H1 (cell line): ENCODE data around the gene MTTP. TPM values are rescaled to one million over a fixed set of nuclear protein-coding genes. Genes with fewer than 3 reads are reported as not detected.

Experiments used
- CTCF ChIA-PET: fragments of 300-600 bp; sonication (Branson Sonifier 250); formaldehyde crosslinking; loops from one replicate; lab custom pipeline; 2021; ENCODE audit not compliant: partially characterized antibody; lab: Charles Lee
- POLR2A ChIA-PET: fragments of 300-600 bp; sonication (Branson Sonifier 250); formaldehyde crosslinking; loops from one replicate; lab custom pipeline; 2021; ENCODE audit warnings: inconsistent platforms; ENCODE audit not compliant: partially characterized antibody; lab: Charles Lee
- DNase-seq, 2 experiments: peaks; one replicate each; pipeline versions ENCODE4 v3.0.0 to v3.0.0-alpha.2; 2010 to 2022; ENCODE audit warnings: low spot score in 2 of 2, low read depth in 1 of 2, mixed read lengths in 1 of 2
- FAIRE-seq: peaks from 2 replicates; lab custom pipeline; 2011; peaks lifted over from hg19 to GRCh38; lab: Jason Lieb, UNC
- H2AFZ ChIP-seq: 2 replicates; pipeline ENCODE4 v1.8.1; 2012; ENCODE audit warnings: low read length, inconsistent platforms
- H2AK5ac ChIP-seq: 2 replicates; pipeline ENCODE4 v1.6.1; 2013; ENCODE audit warnings: low read depth, low read length
- H2BK120ac ChIP-seq: replicated peaks from 2 replicates; pipeline ENCODE3; 2013; ENCODE audit warnings: low read depth, low read length, inconsistent platforms
- H2BK12ac ChIP-seq: 2 replicates; pipeline ENCODE4 v1.6.1; 2013; ENCODE audit warnings: low read depth, low read length
- H2BK15ac ChIP-seq: 2 replicates; pipeline ENCODE4 v1.6.1; 2013; ENCODE audit warnings: low read length
- H2BK20ac ChIP-seq: 2 replicates; pipeline ENCODE4 v1.6.1; 2013; ENCODE audit warnings: low read length
- H2BK5ac ChIP-seq: 2 replicates; pipeline ENCODE4 v1.6.1; 2013; ENCODE audit warnings: low read depth, low read length
- H3K14ac ChIP-seq: 2 replicates; pipeline ENCODE4 v1.6.1; 2013; ENCODE audit warnings: inconsistent platforms; ENCODE audit not compliant: insufficient read length
- H3K18ac ChIP-seq: 2 replicates; pipeline ENCODE4 v1.6.1; 2013; ENCODE audit warnings: low read length; ENCODE audit errors: extremely low read depth
- H3K23ac ChIP-seq: 2 replicates; pipeline ENCODE4 v1.6.1; 2013; ENCODE audit warnings: inconsistent platforms; ENCODE audit not compliant: insufficient read length
- H3K23me2 ChIP-seq: 2 replicates; pipeline ENCODE4 v1.6.1; 2013; ENCODE audit warnings: low read depth, low read length
- H3K27ac ChIP-seq: 2 replicates; pipeline ENCODE4 v1.6.1; 2011; ENCODE audit warnings: low read depth, low read length, inconsistent platforms
- H3K27me3 ChIP-seq, 4 experiments: replicated peaks in 1 of 4; 1 replicate in 1 of 4; 2 replicates in 3 of 4; pipeline versions ENCODE4 v1.6.1 to v1.8.1; 2011 to 2013; ENCODE audit warnings: low read length in 3 of 4, mild to moderate bottlenecking in 3 of 4, inconsistent platforms in 2 of 4, mixed read lengths in 2 of 4, moderate library complexity in 1 of 4; ENCODE audit not compliant: control insufficient read depth in 3 of 4, insufficient read depth in 3 of 4; ENCODE audit errors: extremely low read depth in 1 of 4
- H3K36me3 ChIP-seq, 4 experiments: 2 replicates each; pipeline versions ENCODE4 v1.6.1 to v1.8.1; 2011 to 2013; ENCODE audit warnings: mild to moderate bottlenecking in 4 of 4, low read length in 3 of 4, moderate library complexity in 2 of 4, control low read depth in 1 of 4, inconsistent platforms in 1 of 4; ENCODE audit not compliant: insufficient read depth in 4 of 4, control insufficient read depth in 2 of 4
- H3K4ac ChIP-seq: replicated peaks from 2 replicates; pipeline ENCODE3; 2013; ENCODE audit warnings: low read length, low read depth, mixed read lengths, inconsistent platforms; ENCODE audit not compliant: insufficient read length
- H3K4me1 ChIP-seq, 4 experiments: replicated peaks in 1 of 4; 1 replicate in 1 of 4; 2 replicates in 3 of 4; pipeline versions ENCODE4 v1.6.1 to v1.8.1; 2011 to 2013; ENCODE audit warnings: low read length in 3 of 4, inconsistent platforms in 2 of 4, mixed read lengths in 1 of 4; ENCODE audit not compliant: insufficient read depth in 4 of 4, control insufficient read depth in 3 of 4
- H3K4me2 ChIP-seq, 2 experiments: 2 replicates each; pipeline versions ENCODE4 v1.6.1 to v1.8.1; 2011 to 2013; ENCODE audit warnings: low read depth in 2 of 2, low read length in 2 of 2, control low read depth in 1 of 2, inconsistent platforms in 1 of 2, mild to moderate bottlenecking in 1 of 2; ENCODE audit not compliant: insufficient read depth in 1 of 2
- H3K4me3 ChIP-seq, 4 experiments: fragments of 200-600, 300-600 bp in 1 of 4; sonication (generic), shearing (Covaris generic), sonication (Bioruptor Twin) in 1 of 4; 2 replicates each; pipeline versions ENCODE4 v1.5.1 to v1.8.1; 2011 to 2016; ENCODE audit warnings: low read length in 4 of 4, low read depth in 3 of 4, control low read depth in 2 of 4, inconsistent platforms in 2 of 4, mild to moderate bottlenecking in 2 of 4, mixed read lengths in 1 of 4, moderate library complexity in 1 of 4; ENCODE audit not compliant: insufficient read depth in 2 of 4; ENCODE audit errors: extremely low read depth in 1 of 4
- H3K56ac ChIP-seq: replicated peaks from 2 replicates; pipeline ENCODE3; 2013; ENCODE audit warnings: low read depth, mild to moderate bottlenecking, mixed read lengths, low read length, inconsistent platforms; ENCODE audit not compliant: insufficient read length
- H3K79me1 ChIP-seq: 2 replicates; pipeline ENCODE4 v1.6.1; 2013; ENCODE audit warnings: low read depth, low read length, control low read depth
- H3K79me2 ChIP-seq, 2 experiments: 2 replicates each; pipeline versions ENCODE4 v1.6.1 to v1.8.1; 2012 to 2013; ENCODE audit warnings: low read length in 2 of 2, mild to moderate bottlenecking in 2 of 2, inconsistent platforms in 1 of 2; ENCODE audit not compliant: insufficient read depth in 2 of 2, control insufficient read depth in 1 of 2
- H3K9ac ChIP-seq, 4 experiments: replicated peaks in 1 of 4; 1 replicate in 1 of 4; 2 replicates in 3 of 4; pipeline versions ENCODE4 v1.6.1 to v1.8.1; 2011 to 2013; ENCODE audit warnings: low read depth in 3 of 4, low read length in 3 of 4, control low read depth in 2 of 4, mild to moderate bottlenecking in 2 of 4, moderate library complexity in 2 of 4, inconsistent platforms in 1 of 4; ENCODE audit errors: extremely low read depth in 1 of 4
- H3K9me3 ChIP-seq, 2 experiments: 2 replicates each; pipeline versions ENCODE4 v1.6.1 to v1.8.1; 2012 to 2013; ENCODE audit warnings: mild to moderate bottlenecking in 2 of 2, moderate library complexity in 2 of 2, control low read depth in 1 of 2, inconsistent platforms in 1 of 2, low read depth in 1 of 2, low read length in 1 of 2, mixed read lengths in 1 of 2; ENCODE audit not compliant: insufficient read depth in 2 of 2
- H4K20me1 ChIP-seq, 2 experiments: replicated peaks in 1 of 2; 2 replicates each; pipeline versions ENCODE3 to v1.8.1; 2011 to 2013; ENCODE audit warnings: inconsistent platforms in 2 of 2, low read length in 2 of 2, mild to moderate bottlenecking in 1 of 2; ENCODE audit not compliant: insufficient read depth in 2 of 2, control insufficient read depth in 1 of 2
- H4K5ac ChIP-seq: 2 replicates; pipeline ENCODE4 v1.6.1; 2013; ENCODE audit warnings: low read length, low read depth, mixed read lengths, inconsistent platforms; ENCODE audit not compliant: insufficient read length
- H4K8ac ChIP-seq: 2 replicates; pipeline ENCODE4 v1.8.0; 2013; ENCODE audit warnings: mild to moderate bottlenecking, moderate library complexity, low read length, inconsistent platforms; ENCODE audit not compliant: insufficient read depth; ENCODE audit errors: extremely low read depth
- H4K91ac ChIP-seq: replicated peaks from 2 replicates; pipeline ENCODE3; 2013; ENCODE audit warnings: low read length, mixed read lengths, inconsistent platforms; ENCODE audit not compliant: insufficient read length
- CBX8 ChIP-seq: fragments of 300-800, 300-1000 bp; sonication (generic); IDR thresholded peaks from 2 replicates; pipeline ENCODE4 v1.7.1; 2016; ENCODE audit warnings: low read depth, low read length, borderline replicate concordance
- CHD2 ChIP-seq: IDR thresholded peaks from 2 replicates; pipeline ENCODE4 v1.6.1; 2012; ENCODE audit warnings: low read length, improper control_type of control experiment
- POU5F1 ChIP-seq: IDR thresholded peaks from 2 replicates; pipeline ENCODE4 v1.6.1; 2011; ENCODE audit warnings: low read depth, mild to moderate bottlenecking, low read length, moderate library complexity
- RAD21 ChIP-seq, 2 experiments: IDR thresholded peaks in 1 of 2; conservative IDR thresholded peaks in 1 of 2; 2 replicates each; pipeline ENCODE4 v1.6.1; 2011; ENCODE audit warnings: low read depth in 2 of 2, low read length in 2 of 2, improper control_type of control experiment in 1 of 2, inconsistent platforms in 1 of 2, mild to moderate bottlenecking in 1 of 2, moderate library complexity in 1 of 2
- RBBP5 ChIP-seq: IDR thresholded peaks from 2 replicates; pipeline ENCODE4 v1.7.1; 2012; ENCODE audit warnings: low read depth, mild to moderate bottlenecking, inconsistent platforms, low read length, moderate library complexity, borderline replicate concordance
- RNF2 ChIP-seq: fragments of 200-900, 300-1000 bp; sonication (generic); IDR thresholded peaks from 2 replicates; pipeline ENCODE4 v1.7.1; 2016; ENCODE audit warnings: borderline replicate concordance, low read depth, mild to moderate bottlenecking, antibody characterized with exemption, low read length; ENCODE audit not compliant: poor library complexity, severe bottlenecking; ENCODE audit errors: missing control alignments
- SAP30 ChIP-seq: fragments of 300-600 bp; sonication (generic); IDR thresholded peaks from 2 replicates; pipeline ENCODE4 v1.7.1; 2012; ENCODE audit warnings: low read length, moderate library complexity, mild to moderate bottlenecking, inconsistent platforms; ENCODE audit not compliant: insufficient read depth, insufficient replicate concordance
- SUZ12 ChIP-seq: fragments of 200-600 bp; sonication (generic); IDR thresholded peaks from 2 replicates; pipeline ENCODE4 v1.6.1; 2012; ENCODE audit warnings: mild to moderate bottlenecking, inconsistent platforms, low read length, moderate library complexity, mixed read lengths
- ZNF274 ChIP-seq: IDR thresholded peaks from 2 replicates; pipeline ENCODE4 v1.7.0; 2012; ENCODE audit warnings: low read length, borderline replicate concordance; ENCODE audit errors: extremely low read depth
- WGBS, 2 experiments: shearing (Covaris generic) in 1 of 2; methylation state at CpG; one replicate each; pipeline versions ENCODE4 v1.1.6 to v1.1.7; 2013 to 2015; ENCODE audit warnings: low lambda C conversion rate in 2 of 2, mixed read lengths in 2 of 2, inconsistent platforms in 1 of 2, low coverage in 1 of 2, missing lambda C conversion rate in 1 of 2; ENCODE audit not compliant: insufficient replicate concordance in 2 of 2, insufficient coverage in 1 of 2, insufficient read length in 1 of 2; ENCODE audit errors: extremely low coverage in 1 of 2, missing lambda C conversion rate in 1 of 2; 5-methylcytosine and 5-hydroxymethylcytosine counted together
- polyA plus RNA-seq, 7 experiments: library from polyadenylated mRNA; depleted of rRNA in 3 of 7; stranded (reverse) in 5 of 7; unstranded in 2 of 7; fragments of >200 nt in 5 of 7; fragments of 200-250 nt in 2 of 7; gene quantifications; 1 replicate in 5 of 7; 2 replicates in 1 of 7; 4 replicates in 1 of 7; pipeline versions ENCODE4 v1.2.1 to v1.2.3, GENCODE V29; 2011 to 2013; ENCODE audit warnings: missing spikeins in 2 of 7, mixed read lengths in 2 of 7
- total RNA-seq: library from RNA; stranded (reverse); fragmentation: NEBNext Ultra II Directional; extraction: Animal tissue kit (Norgen Biotek cat#: 25700); gene quantifications from 2 replicates; pipeline ENCODE4 v1.2.1, GENCODE V29; 2021

The MTTP gene
- total and polyA plus RNA-seq, 2 of the 8 experiments (the other 6 are each of a cell fraction or from before 2014, with no cell fraction given): 0.12 to 0.26 TPM

GRCh38 chr4:99634742-99635360 is 60.2 kb downstream of the MTTP start:
- WGBS, 2 experiments: 78% methylated on average over 1 of the region's 1 CpG; no CpG with 5 or more reads in 1 of the 2 experiments
- Histone ChIP-seq H2AFZ (no peak overlapping the region), H4K5ac (no peak overlapping the region)

More at GRCh38 chr4:99634742-99635360, 60.2 kb downstream of the MTTP start:
- no peaks in the 10 kb centered on the region for H3K79me1 ChIP-seq
- no peaks in the 10 kb centered on the region for H4K20me1 ChIP-seq
- H3K9ac ChIP-seq: no peak overlapping the region
- no peaks in the 10 kb centered on the region; the same call in 1 of the 2 replicates for H3K23me2 ChIP-seq
- POLR2A ChIA-PET: no interaction called here
- H2AK5ac ChIP-seq: no peak overlapping the region
- H2BK20ac ChIP-seq: no peak overlapping the region
- H3K27me3 ChIP-seq: no peaks in the 10 kb centered on the region
- no peak overlapping the region for H2BK5ac ChIP-seq
- H3K4me3 ChIP-seq: no peak overlapping the region
- no peak overlapping the region for H3K56ac ChIP-seq
- no peak overlapping the region for H2BK15ac ChIP-seq
- no peak overlapping the region for H4K91ac ChIP-seq
- H4K8ac ChIP-seq: no peak overlapping the region
- TF ChIP-seq ZNF274: no peak
- TF ChIP-seq SUZ12: no peak
- TF ChIP-seq CHD2: no peak
- no peak for TF ChIP-seq SAP30
- no peak for TF ChIP-seq RAD21 (IDR thresholded peaks at IDR 0.05 in 1 of 2, conservative IDR thresholded peaks at IDR 0.05 in 1 of 2; ENCODE audit: low read depth in 2 of 2, low read length in 2 of 2)
- no peak for TF ChIP-seq CBX8
- no peak for TF ChIP-seq POU5F1
- no peak for TF ChIP-seq RNF2
- TF ChIP-seq RBBP5: no peak
- TF ChIP-seq, all 59 proteins: peak for 0
- H3K27ac ChIP-seq: no peak overlapping the region
- H2BK120ac ChIP-seq: no peak overlapping the region
- DNase-seq: no peak
- no peak overlapping the region for H3K23ac ChIP-seq
- H3K4me1 ChIP-seq: peaks cover 0 to 3% (median 0%) of the 10 kb centered on the region in 4 experiments; a peak in 1 of 7 replicates
- FAIRE-seq: no peak
- no peaks in the 10 kb centered on the region for H3K36me3 ChIP-seq
- H3K18ac ChIP-seq: no peak overlapping the region
- no peak overlapping the region for H3K4me2 ChIP-seq
- CTCF ChIA-PET: no interaction called here
- H3K9me3 ChIP-seq: no peaks in the 10 kb centered on the region
- H3K4ac ChIP-seq: no peak overlapping the region
- H3K14ac ChIP-seq: no peak overlapping the region
- H2BK12ac ChIP-seq: 0 out of 2 replicates have a peak overlapping the region, but pooled peaks have one; percentile 54
- no peaks in the 10 kb centered on the region for H3K79me2 ChIP-seq
